Vagina (tissue), 2 donors: ENCODE results near the gene NR1H2. TPM values are rescaled to one million over a fixed set of nuclear protein-coding genes. Genes with fewer than 3 reads are reported as not detected.
"Not testable (repeated sequence)": the region's sequence is repeated elsewhere in the genome, so short reads cannot be mapped to it uniquely, and the experiment has no call there.

ENCODE experiments used
- DNase-seq, 2 donors: peaks; one replicate each; pipeline ENCODE4 v3.0.0-alpha.2; 2017; ENCODE audit errors: extremely low spot score in 2 of 2
- H3K27ac ChIP-seq: fragments of 200-600 bp; sonication (generic); one replicate; pipeline ENCODE4 v1.5.1; 2019
- H3K27me3 ChIP-seq: fragments of 200-600 bp; sonication (generic); one replicate; pipeline ENCODE4 v1.5.1; 2019
- H3K36me3 ChIP-seq, 2 donors: fragments of 200-600 bp; sonication (generic); one replicate each; pipeline ENCODE4 v1.5.1; 2017 to 2019
- H3K4me1 ChIP-seq: fragments of 200-600 bp; sonication (generic); one replicate; pipeline ENCODE4 v1.5.1; 2019
- H3K4me3 ChIP-seq, 2 donors: fragments of 200-600 bp; sonication (generic); 1 replicate in 1 of 2; 2 replicates in 1 of 2; pipeline ENCODE4 v1.5.1; 2016 to 2019
- H3K9me3 ChIP-seq: fragments of 200-600 bp; sonication (generic); one replicate; pipeline ENCODE4 v1.5.1; 2019
- CTCF ChIP-seq, 3 experiments: fragments of 450-650 bp in 2 of 3; fragments of 200-600 bp in 1 of 3; sonication (generic) in 1 of 3; IDR thresholded peaks; one replicate each; pipeline ENCODE4 v1.5.1; 2017 to 2019; ENCODE audit warnings: antibody characterized with exemption in 3 of 3, mild to moderate bottlenecking in 2 of 3, moderate library complexity in 2 of 3
- POLR2A ChIP-seq, 2 donors: fragments of 450-650 bp; IDR thresholded peaks; one replicate each; pipeline ENCODE4 v1.6.1; 2017; ENCODE audit warnings: antibody characterized with exemption in 2 of 2, mild to moderate bottlenecking in 2 of 2, moderate library complexity in 2 of 2
- POLR2AphosphoS5 ChIP-seq, 2 donors: sonication (generic); formaldehyde crosslinking; IDR thresholded peaks; one replicate each; pipeline ENCODE4 v1.9.0; 2017; ENCODE audit warnings: antibody characterized with exemption in 2 of 2, mild to moderate bottlenecking in 2 of 2, low read depth in 1 of 2; ENCODE audit not compliant: insufficient read depth in 1 of 2
- intact Hi-C: fragments of 100-400 bp; cut with DNase I; formaldehyde crosslinking; loops from one replicate; pipeline ENCODE4 v1.15.1; 2023
- total RNA-seq: library from RNA; depleted of rRNA; stranded (reverse); fragments of >200 nt; gene quantifications from one replicate; pipeline ENCODE4 v1.2.3, GENCODE V29; 2016

The NR1H2 gene
- total RNA-seq, 1 donor from 2014 or later: 84.7 TPM

- no peak for DNase-seq
- H3K36me3 ChIP-seq: no peaks in the 10 kb centered on the region
- intact Hi-C loops: no loop called here
- H3K4me3 ChIP-seq: peak overlapping the region in 1 of 2 donors; percentile 28
- H3K27me3 ChIP-seq: no peaks in the 10 kb centered on the region
- H3K27ac ChIP-seq: no peak overlapping the region
- H3K4me1 ChIP-seq: peaks cover 58% of the 10 kb centered on the region
- no peaks in the 10 kb centered on the region for H3K9me3 ChIP-seq
- TF ChIP-seq POLR2A (IDR thresholded peaks at IDR 0.05): no peak
- TF ChIP-seq POLR2AphosphoS5 (IDR thresholded peaks at IDR 0.05; ENCODE audit: insufficient read depth in 1 of 2, low read depth in 1 of 2): no peak
- TF ChIP-seq CTCF (IDR thresholded peaks at IDR 0.05): no peak
These were observed 47.4 kb upstream of the NR1H2 start for GRCh38 chr19:50328873-50329145.

DNA sequence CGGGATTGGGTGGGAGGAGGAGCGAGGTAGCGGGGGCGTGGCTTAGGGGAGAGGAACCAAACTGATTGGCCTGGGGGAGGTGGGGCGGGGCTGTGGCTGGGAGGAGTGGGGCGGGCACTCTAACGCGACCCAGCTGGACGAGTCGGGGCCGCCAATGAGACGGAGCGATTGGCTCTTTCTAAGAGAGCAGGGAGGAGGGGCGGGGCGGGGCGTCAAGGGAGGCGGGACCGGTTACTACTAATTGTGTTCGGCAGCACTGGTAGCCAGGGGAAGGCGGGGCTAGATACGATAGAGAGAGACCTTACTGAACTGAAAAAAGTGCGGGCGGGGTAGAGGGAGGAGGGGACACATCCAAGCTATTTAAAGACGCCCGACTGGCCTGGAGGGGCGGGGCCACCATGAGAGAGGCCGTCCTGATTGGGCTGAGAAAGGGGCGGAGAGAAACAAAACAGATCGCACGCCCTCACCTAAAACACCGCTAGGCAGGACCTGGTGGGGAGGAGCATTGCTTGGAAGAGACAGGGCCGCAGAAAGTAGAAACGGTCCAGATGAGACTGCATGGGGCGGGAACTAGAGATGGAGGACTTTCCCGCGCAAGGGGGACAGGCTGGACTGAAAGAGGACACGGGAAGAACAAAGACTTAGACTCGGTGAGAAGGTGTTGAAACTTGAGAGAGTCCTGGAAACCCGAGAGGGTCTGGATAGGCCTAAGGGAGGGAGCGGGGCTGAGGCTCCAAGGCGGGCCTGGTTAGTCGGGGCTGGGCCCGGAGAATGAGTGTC lies 46.9 kb upstream of the NR1H2 start, which contains the start of gene KCNC3:
KCNC3 (minus strand) TSS at position 232 of the 780 bp plus-strand sequence. CDS start 295 bp downstream, outside the sequence.
- H3K4me1 ChIP-seq: peaks cover 58% of the 10 kb centered on the region
- H3K27me3 ChIP-seq: no peaks in the 10 kb centered on the region
- H3K27ac ChIP-seq: peak within 1 kb of the TSS; percentile 60
- peak in 1 of 2 donors; percentile 97 for DNase-seq
- TF ChIP-seq POLR2AphosphoS5 (IDR thresholded peaks at IDR 0.05; ENCODE audit: insufficient read depth in 1 of 2, low read depth in 1 of 2) (peak in 1 of 2 donors; percentile 39), CTCF (IDR thresholded peaks at IDR 0.05) (no peak), POLR2A (IDR thresholded peaks at IDR 0.05) (peak in 1 of 2 donors; percentile 21)
- no peaks in the 10 kb centered on the region for H3K9me3 ChIP-seq
- intact Hi-C loops: no loop called here
- H3K36me3 ChIP-seq: no peaks in the 10 kb centered on the region
- peak within 1 kb of the TSS; percentile 12 to 28 for H3K4me3 ChIP-seq

DNA sequence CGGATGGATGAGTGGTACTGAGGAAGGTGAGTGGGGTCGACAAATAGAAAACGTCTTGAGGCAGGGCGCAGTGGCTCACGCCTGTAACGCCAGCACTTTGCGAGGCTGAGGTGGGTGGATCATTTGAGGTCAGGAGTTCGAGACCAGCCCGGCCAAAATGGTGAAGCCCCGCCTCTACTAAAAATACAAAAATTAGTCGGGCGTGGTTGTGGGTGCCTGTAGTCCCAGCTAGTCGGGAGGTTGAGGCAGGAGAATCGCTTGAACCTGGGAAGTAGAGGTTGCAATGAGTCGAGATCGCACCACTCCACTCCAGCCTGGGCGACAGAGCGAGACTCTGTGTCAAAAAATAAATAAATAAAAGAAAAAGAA lies 46.3 kb upstream of the NR1H2 start:
- H3K27ac ChIP-seq: peak overlapping the region; percentile 60
- H3K9me3 ChIP-seq, H3K36me3 ChIP-seq, DNase-seq, intact Hi-C loops, H3K27me3 ChIP-seq: not testable (repeated sequence)
- H3K4me3 ChIP-seq: peak overlapping the region; percentile 12 to 26
- peaks cover 52% of the 10 kb centered on the region for H3K4me1 ChIP-seq

GRCh38 chr19:50330365-50331078 lies 45.7 kb upstream of the NR1H2 start:
- H3K4me1 ChIP-seq: peaks cover 48% of the 10 kb centered on the region
- TF ChIP-seq POLR2A (IDR thresholded peaks at IDR 0.05): no peak
- no peak for TF ChIP-seq CTCF (IDR thresholded peaks at IDR 0.05)
- no peak for TF ChIP-seq POLR2AphosphoS5 (IDR thresholded peaks at IDR 0.05; ENCODE audit: insufficient read depth in 1 of 2, low read depth in 1 of 2)
- H3K9me3 ChIP-seq: no peaks in the 10 kb centered on the region
- DNase-seq: no peak
- intact Hi-C loops: no loop called here
- no peak overlapping the region for H3K27ac ChIP-seq
- no peaks in the 10 kb centered on the region for H3K36me3 ChIP-seq
- H3K27me3 ChIP-seq: no peaks in the 10 kb centered on the region
- H3K4me3 ChIP-seq: peak overlapping the region; percentile 12 to 30

DNA sequence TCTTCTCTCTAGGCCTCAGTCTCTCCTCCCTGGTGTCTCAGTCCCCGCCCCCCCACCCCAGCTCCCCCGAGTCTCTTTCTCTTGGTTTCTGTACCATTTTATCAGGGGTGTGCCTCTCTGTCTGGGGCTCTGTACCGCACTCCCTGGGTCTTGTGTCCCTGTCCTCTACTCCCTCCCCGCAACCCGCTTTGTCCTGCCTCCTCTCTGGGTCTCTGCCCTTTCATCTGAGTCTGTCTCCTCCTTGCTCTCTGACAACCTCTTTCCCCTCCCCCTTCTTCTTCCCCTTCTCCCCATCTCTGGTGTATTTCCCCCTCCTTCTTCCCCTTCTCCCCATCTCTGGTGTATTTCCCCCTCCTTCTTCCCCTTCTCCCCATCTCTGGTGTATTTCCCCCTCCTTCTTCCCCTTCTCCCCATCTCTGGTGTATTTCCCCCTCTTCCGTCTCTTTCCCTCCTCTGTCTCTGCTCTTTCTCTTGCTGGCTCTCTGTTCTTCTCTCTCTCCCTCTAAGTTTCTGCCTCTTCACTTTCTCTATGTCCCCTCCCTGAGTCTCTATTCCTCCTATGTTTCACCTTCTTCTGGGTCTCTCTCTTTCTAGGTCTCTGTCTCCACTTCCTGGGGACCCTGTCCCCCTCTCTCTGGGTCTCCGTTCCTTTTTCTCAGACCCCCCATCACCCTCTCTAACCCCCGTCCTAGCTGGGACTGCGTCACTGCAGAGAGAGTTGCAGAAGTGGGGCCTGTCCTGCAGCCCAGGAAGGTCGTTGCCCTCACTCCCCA lies 44.9 kb upstream of the NR1H2 start:
- no peaks in the 10 kb centered on the region for H3K9me3 ChIP-seq
- intact Hi-C loops: no loop called here
- TF ChIP-seq POLR2AphosphoS5 (IDR thresholded peaks at IDR 0.05; ENCODE audit: insufficient read depth in 1 of 2, low read depth in 1 of 2) (no peak), CTCF (IDR thresholded peaks at IDR 0.05) (no peak), POLR2A (IDR thresholded peaks at IDR 0.05) (no peak)
- H3K4me1 ChIP-seq: peaks cover 41% of the 10 kb centered on the region
- H3K36me3 ChIP-seq: no peaks in the 10 kb centered on the region
- DNase-seq: no peak
- no peak overlapping the region for H3K27ac ChIP-seq
- peak overlapping the region; percentile 12 to 30 for H3K4me3 ChIP-seq
- H3K27me3 ChIP-seq: no peaks in the 10 kb centered on the region
